ENCODE data around the gene HDAC4. TPM values are rescaled to one million over a fixed set of nuclear protein-coding genes. Genes with fewer than 3 reads are reported as not detected.

HDAC4 gene
- total and polyA plus RNA-seq, 8 donors, result 1.7 to 98.8 (median 24.5) TPM

GRCh38 chr2:239175181-239175580, 225.6 kb downstream of the HDAC4 start:
- H3K36me3 ChIP-seq, result peaks cover 10 to 91% (median 56%) of the 10 kb centered on the region in 4 donors
- no peak for TF ChIP-seq CTCF (IDR thresholded peaks at IDR 0.05)
- no peak for TF ChIP-seq POLR2AphosphoS5 (IDR thresholded peaks at IDR 0.05)
- TF ChIP-seq POLR2A (IDR thresholded peaks at IDR 0.05), result no peak
- TF ChIP-seq EP300 (IDR thresholded peaks at IDR 0.05), result no peak
- peaks cover 0 to 44% (median 23%) of the 10 kb centered on the region in 4 donors for H3K9me3 ChIP-seq
- intact Hi-C loops (cut with DNase I; ENCODE audit: low total_unique reads), result no loop called here
- no peak overlapping the region for H3K4me3 ChIP-seq
- DNase-seq, result no peak
- H3K4me1 ChIP-seq, result no peaks in the 10 kb centered on the region
- H3K27ac ChIP-seq, result peak overlapping the region in 1 of 5 donors; percentile 13
- WGBS, 5 donors, result 93 to 98% (median 96%) methylated on average over 11 of the region's 11 CpGs
- H3K27me3 ChIP-seq, result no peaks in the 10 kb centered on the region

DNA sequence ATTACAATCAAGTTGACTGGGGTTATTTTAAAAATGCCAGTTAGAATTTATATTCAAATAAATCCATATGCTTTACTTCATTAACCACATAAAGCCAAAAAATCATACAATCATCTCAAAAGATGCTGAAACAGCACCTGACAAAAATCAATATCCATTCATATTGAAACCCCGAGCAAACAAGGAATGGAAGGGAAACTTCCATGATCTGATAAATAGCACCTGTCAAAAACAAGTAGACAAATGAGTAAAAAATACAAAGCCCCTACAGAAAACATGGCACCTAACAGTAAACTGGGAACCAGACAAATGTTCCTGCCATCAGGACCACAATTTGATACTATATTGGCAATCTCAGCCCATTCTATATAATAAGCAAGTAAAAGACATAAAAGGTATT, 227.5 kb downstream of the HDAC4 start:
- Histone ChIP-seq H3K4me3 (no peak overlapping the region), H3K27ac (no peak overlapping the region), H3K27me3 (no peaks in the 10 kb centered on the region), H3K36me3 (peaks cover 15 to 84% (median 50%) of the 10 kb centered on the region in 4 donors), H3K9me3 (peaks cover 0 to 44% (median 23%) of the 10 kb centered on the region in 4 donors), H3K4me1 (no peaks in the 10 kb centered on the region)
- WGBS, 5 donors, result 66 to 94% (median 83%) methylated on average over 1 of the region's 1 CpG
- intact Hi-C loops (cut with DNase I; ENCODE audit: low total_unique reads), result no loop called here
- no peak for DNase-seq
- TF ChIP-seq POLR2AphosphoS5 (IDR thresholded peaks at IDR 0.05) (no peak), EP300 (IDR thresholded peaks at IDR 0.05) (no peak), CTCF (IDR thresholded peaks at IDR 0.05) (no peak), POLR2A (IDR thresholded peaks at IDR 0.05) (no peak)

- no peak for DNase-seq
- H3K27ac ChIP-seq, result no peak overlapping the region
- H3K4me1 ChIP-seq, result peaks cover 0 to 7% (median 0%) of the 10 kb centered on the region in 4 donors
- H3K36me3 ChIP-seq, result peaks cover 15 to 75% (median 48%) of the 10 kb centered on the region in 4 donors
- TF ChIP-seq POLR2AphosphoS5 (IDR thresholded peaks at IDR 0.05), result no peak
- no peak for TF ChIP-seq CTCF (IDR thresholded peaks at IDR 0.05)
- no peak for TF ChIP-seq EP300 (IDR thresholded peaks at IDR 0.05)
- no peak for TF ChIP-seq POLR2A (IDR thresholded peaks at IDR 0.05)
- no peaks in the 10 kb centered on the region for H3K27me3 ChIP-seq
- intact Hi-C loops (cut with DNase I; ENCODE audit: low total_unique reads), result no loop called here
- H3K4me3 ChIP-seq, result no peak overlapping the region
- H3K9me3 ChIP-seq, result peaks cover 0 to 41% (median 22%) of the 10 kb centered on the region in 4 donors
Measured at GRCh38 chr2:239171643-239172042, 229.2 kb downstream of the HDAC4 start.

DNA sequence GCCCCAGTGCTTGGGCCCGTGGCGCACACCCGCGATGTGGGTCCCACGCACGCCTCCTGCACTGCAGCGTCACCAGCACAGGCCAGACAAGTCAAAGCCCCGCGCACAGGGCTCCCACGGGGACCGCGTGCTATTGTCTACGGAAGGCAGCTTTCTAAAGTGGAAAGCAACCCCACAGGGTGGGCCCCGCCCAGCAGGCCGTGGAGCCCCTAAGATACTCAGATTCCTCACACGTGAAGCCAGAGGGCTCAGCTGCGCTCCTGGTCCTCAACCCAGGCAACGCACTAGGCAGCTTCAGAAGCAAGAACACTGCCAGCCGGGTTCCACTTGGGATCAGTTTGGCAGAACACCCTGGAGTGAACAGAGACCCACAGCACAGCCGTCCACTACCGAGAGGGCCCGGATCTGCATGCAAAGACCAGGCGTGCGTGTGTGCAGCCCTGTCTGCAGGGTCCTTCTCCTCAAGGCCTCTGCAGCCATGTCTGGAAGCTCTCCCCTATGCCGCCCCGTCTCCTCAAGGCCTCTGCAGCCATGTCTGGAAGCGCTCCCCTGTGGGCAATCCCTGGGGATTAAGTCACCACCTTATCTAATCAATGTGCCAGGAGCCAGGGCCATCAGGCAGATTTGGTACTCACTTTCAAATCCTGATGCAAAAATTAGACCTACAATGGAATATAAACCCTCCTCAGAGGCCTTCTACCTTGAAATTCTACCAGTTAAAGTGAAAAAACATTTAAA, 231.3 kb downstream of the HDAC4 start:
- no peak overlapping the region for H3K4me3 ChIP-seq
- TF ChIP-seq POLR2AphosphoS5 (IDR thresholded peaks at IDR 0.05) (no peak), CTCF (IDR thresholded peaks at IDR 0.05) (no peak), POLR2A (IDR thresholded peaks at IDR 0.05) (no peak), EP300 (IDR thresholded peaks at IDR 0.05) (no peak)
- peaks cover 0 to 33% (median 18%) of the 10 kb centered on the region in 4 donors for H3K9me3 ChIP-seq
- peaks cover 0 to 15% (median 0%) of the 10 kb centered on the region in 4 donors for H3K4me1 ChIP-seq
- no peak overlapping the region for H3K27ac ChIP-seq
- 97 to 98% (median 98%) methylated on average over 18 to 27 of the region's 27 CpGs for WGBS, 5 donors
- no peak for DNase-seq
- no peaks in the 10 kb centered on the region for H3K27me3 ChIP-seq
- peaks cover 9 to 53% (median 30%) of the 10 kb centered on the region in 4 donors for H3K36me3 ChIP-seq
- intact Hi-C loops (cut with DNase I; ENCODE audit: low total_unique reads), result no loop called here

Data from stomach (tissue), 9 donors.